ES-I3 (cell line): ENCODE data around the gene FZD4.
"Not testable (repeated sequence)": the region's sequence is repeated elsewhere in the genome, so short reads cannot be mapped to it uniquely, and the experiment has no call there.

ENCODE experiments used
- H3K36me3 ChIP-seq: 2 replicates; pipeline ENCODE4 v1.6.1; 2013; ENCODE audit warnings: mild to moderate bottlenecking, low read length, control low read depth, moderate library complexity; ENCODE audit not compliant: insufficient read depth
- H3K4me1 ChIP-seq: 2 replicates; pipeline ENCODE4 v1.6.1; 2013; ENCODE audit warnings: mild to moderate bottlenecking, control low read depth, low read length; ENCODE audit not compliant: insufficient read depth
- H3K9ac ChIP-seq: 2 replicates; pipeline ENCODE4 v1.6.1; 2013; ENCODE audit warnings: low read depth, mild to moderate bottlenecking, low read length, moderate library complexity
- H3K9me3 ChIP-seq: 2 replicates; pipeline ENCODE4 v1.6.1; 2013; ENCODE audit warnings: mild to moderate bottlenecking, low read length, moderate library complexity; ENCODE audit not compliant: control insufficient read depth, insufficient read depth

FZD4 gene

GRCh38 chr11:86952221-86952875, 2.8 kb downstream of the FZD4 start:
- H3K36me3 ChIP-seq = 0 out of 2 replicates have a peak, but pooled peaks cover 3% of the 10 kb centered on the region
- H3K9me3 ChIP-seq = no peaks in the 10 kb centered on the region
- peaks cover 10% of the 10 kb centered on the region for H3K4me1 ChIP-seq
- H3K9ac ChIP-seq = no peak overlapping the region

- Histone ChIP-seq H3K36me3 (0 out of 2 replicates have a peak, but pooled peaks cover 3% of the 10 kb centered on the region), H3K9me3 (no peaks in the 10 kb centered on the region), H3K4me1 (peaks cover 7% of the 10 kb centered on the region), H3K9ac (no peak overlapping the region)
Observed at GRCh38 chr11:86951706-86952105, 3.5 kb downstream of the FZD4 start.

GRCh38 chr11:86950661-86950995, 4.6 kb downstream of the FZD4 start:
- Histone ChIP-seq H3K36me3 (0 out of 2 replicates have a peak, but pooled peaks cover 3% of the 10 kb centered on the region), H3K4me1 (peaks cover 5% of the 10 kb centered on the region), H3K9me3 (no peaks in the 10 kb centered on the region), H3K9ac (no peak overlapping the region)

GRCh38 chr11:86949995-86950660, 5.1 kb downstream of the FZD4 start:
- no peaks in the 10 kb centered on the region for H3K9me3 ChIP-seq
- H3K36me3 ChIP-seq = 0 out of 2 replicates have a peak, but pooled peaks cover 3% of the 10 kb centered on the region
- no peak overlapping the region for H3K9ac ChIP-seq
- H3K4me1 ChIP-seq = peaks cover 5% of the 10 kb centered on the region

- 0 out of 2 replicates have a peak, but pooled peaks cover 3% of the 10 kb centered on the region for H3K36me3 ChIP-seq
- H3K9ac ChIP-seq = no peak overlapping the region
- peaks cover 5% of the 10 kb centered on the region for H3K4me1 ChIP-seq
- no peaks in the 10 kb centered on the region for H3K9me3 ChIP-seq
Observed at GRCh38 chr11:86948733-86949132, 6.5 kb downstream of the FZD4 start.

GRCh38 chr11:86947541-86947940, 7.7 kb downstream of the FZD4 start:
- Histone ChIP-seq H3K36me3 (0 out of 2 replicates have a peak, but pooled peaks cover 3% of the 10 kb centered on the region), H3K4me1 (no peaks in the 10 kb centered on the region; the same call in 1 of the 2 replicates), H3K9me3 (no peaks in the 10 kb centered on the region), H3K9ac (no peak overlapping the region)

- not testable (repeated sequence) for H3K9ac ChIP-seq, H3K9me3 ChIP-seq, H3K36me3 ChIP-seq
- peaks cover 16% of the 10 kb centered on the region for H3K4me1 ChIP-seq
Observed at GRCh38 chr11:86943505-86943904, 11.7 kb downstream of the FZD4 start.

- Histone ChIP-seq H3K4me1 (peaks cover 16% of the 10 kb centered on the region), H3K9ac (no peak overlapping the region), H3K9me3 (no peaks in the 10 kb centered on the region), H3K36me3 (no peaks in the 10 kb centered on the region)
Observed at GRCh38 chr11:86941871-86942599, 13.2 kb downstream of the FZD4 start.

GRCh38 chr11:86941077-86941870, 13.9 kb downstream of the FZD4 start:
- no peaks in the 10 kb centered on the region for H3K9me3 ChIP-seq
- H3K9ac ChIP-seq = no peak overlapping the region

GRCh38 chr11:86940122-86940777, 14.9 kb downstream of the FZD4 start:
- Histone ChIP-seq H3K9me3 (no peaks in the 10 kb centered on the region), H3K4me1 (peaks cover 16% of the 10 kb centered on the region), H3K9ac (no peak overlapping the region), H3K36me3 (no peaks in the 10 kb centered on the region)

More at GRCh38 chr11:86941077-86941870, 13.9 kb downstream of the FZD4 start:
- H3K36me3 ChIP-seq = no peaks in the 10 kb centered on the region
- H3K4me1 ChIP-seq = peaks cover 16% of the 10 kb centered on the region

GRCh38 chr11:86938900-86939880, 16.0 kb downstream of the FZD4 start:
- Histone ChIP-seq H3K9me3 (no peaks in the 10 kb centered on the region), H3K9ac (no peak overlapping the region; the same call in 1 of the 2 replicates), H3K36me3 (no peaks in the 10 kb centered on the region), H3K4me1 (peaks cover 22% of the 10 kb centered on the region)

GRCh38 chr11:86938203-86938899, 16.8 kb downstream of the FZD4 start:
- H3K36me3 ChIP-seq = no peaks in the 10 kb centered on the region
- no peak overlapping the region for H3K9ac ChIP-seq
- H3K4me1 ChIP-seq = peaks cover 31% of the 10 kb centered on the region
- H3K9me3 ChIP-seq = no peaks in the 10 kb centered on the region
